Fibroblast of lung (primary cell): ENCODE results near the gene TRMT11.

Source experiments
- CTCF ChIP-seq, 2 donors: IDR thresholded peaks in 1 of 2; conservative IDR thresholded peaks in 1 of 2; 1 replicate in 1 of 2; 2 replicates in 1 of 2; pipeline ENCODE4 v1.5.1; 2011 to 2012; ENCODE audit warnings: low read length in 2 of 2, control low read depth in 1 of 2, inconsistent platforms in 1 of 2, low read depth in 1 of 2, mild to moderate bottlenecking in 1 of 2
- EZH2 ChIP-seq: IDR thresholded peaks from 2 replicates; pipeline ENCODE4 v1.5.1; 2012; ENCODE audit warnings: low read length, control low read depth, mild to moderate bottlenecking; ENCODE audit errors: missing control alignments

- no peak for TF ChIP-seq CTCF (conservative IDR thresholded peaks at IDR 0.05 in 1 of 2, IDR thresholded peaks at IDR 0.05 in 1 of 2; ENCODE audit: low read depth in 1 of 2, low read length in 2 of 2)
- no peak for TF ChIP-seq EZH2
These were observed 30.3 kb downstream of the TRMT11 start for GRCh38 chr6:126016591-126016990.
